ENCODE data around the gene THRB. TPM values are rescaled to one million over a fixed set of nuclear protein-coding genes. Genes with fewer than 3 reads are reported as not detected.
A peak's percentile ranks its signal among the peaks of the same experiment; 100 is the strongest.

The THRB gene
- total and polyA plus RNA-seq, 9 of the 15 experiments (the other 6 are each of a cell fraction or from before 2014, with no cell fraction given): 1.7 to 14.9 (median 6.9) TPM

DNA sequence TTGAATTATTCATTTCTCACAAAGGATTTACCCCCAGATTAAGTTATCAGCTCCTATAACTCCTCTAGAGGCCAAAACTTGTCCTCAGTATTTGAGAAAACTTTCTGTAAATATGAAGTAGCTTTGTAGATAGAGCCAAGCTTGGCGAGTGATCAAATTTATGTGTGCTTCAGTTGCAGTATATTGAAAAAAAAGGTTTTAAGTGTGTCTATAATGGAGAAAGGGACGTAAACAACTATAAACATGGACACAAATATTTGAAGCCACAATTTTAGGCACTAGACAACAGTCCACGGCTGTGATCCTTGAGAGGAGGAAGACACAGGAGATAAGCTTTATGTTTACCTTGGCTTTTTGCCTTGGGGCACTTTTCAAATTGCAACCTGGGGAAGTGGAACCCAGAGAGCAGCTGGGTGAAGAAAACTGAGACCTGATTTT lies 118.7 kb downstream of the THRB start (continued):
- TF ChIP-seq, protein P1, sequence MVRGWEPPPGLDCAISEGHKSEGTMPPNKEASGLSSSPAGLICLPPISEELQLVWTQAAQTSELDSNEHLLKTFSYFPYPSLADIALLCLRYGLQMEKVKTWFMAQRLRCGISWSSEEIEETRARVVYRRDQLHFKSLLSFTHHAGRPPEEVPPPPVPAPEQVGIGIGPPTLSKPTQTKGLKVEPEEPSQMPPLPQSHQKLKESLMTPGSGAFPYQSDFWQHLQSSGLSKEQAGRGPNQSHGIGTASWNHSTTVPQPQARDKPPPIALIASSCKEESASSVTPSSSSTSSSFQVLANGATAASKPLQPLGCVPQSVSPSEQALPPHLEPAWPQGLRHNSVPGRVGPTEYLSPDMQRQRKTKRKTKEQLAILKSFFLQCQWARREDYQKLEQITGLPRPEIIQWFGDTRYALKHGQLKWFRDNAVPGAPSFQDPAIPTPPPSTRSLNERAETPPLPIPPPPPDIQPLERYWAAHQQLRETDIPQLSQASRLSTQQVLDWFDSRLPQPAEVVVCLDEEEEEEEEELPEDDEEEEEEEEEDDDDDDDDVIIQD (CRISPR knock-in tag; IDR thresholded peaks at IDR 0.05): no peak
- TF ChIP-seq FOXA1 (IDR thresholded peaks at IDR 0.05; ENCODE audit: borderline replicate concordance) (no peak), GATAD2A (IDR thresholded peaks at IDR 0.05) (no peak), ELF2 (CRISPR knock-in tag; IDR thresholded peaks at IDR 0.05) (no peak), ZNF324 (CRISPR knock-in tag; IDR thresholded peaks at IDR 0.05) (no peak), NELFE (IDR thresholded peaks at IDR 0.05; ENCODE audit: insufficient read depth, insufficient read length) (no peak), TARDBP (IDR thresholded peaks at IDR 0.05) (no peak), ZNF143 (CRISPR knock-in tag; IDR thresholded peaks at IDR 0.05) (no peak), CBX5 (IDR thresholded peaks at IDR 0.05; ENCODE audit: borderline replicate concordance, low read depth) (no peak), EZH2 (IDR thresholded peaks at IDR 0.05; ENCODE audit: borderline replicate concordance, low read depth, low read length) (no peak), ZNF24 (IDR thresholded peaks at IDR 0.05) (no peak), ZNF311 (CRISPR knock-in tag; IDR thresholded peaks at IDR 0.05) (no peak), PRMT5 (CRISPR knock-in tag; IDR thresholded peaks at IDR 0.05) (no peak), NFE2L1 (tag; IDR thresholded peaks at IDR 0.05; ENCODE audit: borderline replicate concordance, low read depth) (no peak), CTBP1 (IDR thresholded peaks at IDR 0.05; ENCODE audit: borderline replicate concordance) (peak; percentile 52; the same call in 1 of the 2 replicates), LCOR (CRISPR knock-in tag; IDR thresholded peaks at IDR 0.05) (0 out of 2 replicates have a peak, but pooled peaks have one; percentile 46), ZNF282 (CRISPR knock-in tag; IDR thresholded peaks at IDR 0.05) (no peak)
- TF ChIP-seq, protein P2, sequence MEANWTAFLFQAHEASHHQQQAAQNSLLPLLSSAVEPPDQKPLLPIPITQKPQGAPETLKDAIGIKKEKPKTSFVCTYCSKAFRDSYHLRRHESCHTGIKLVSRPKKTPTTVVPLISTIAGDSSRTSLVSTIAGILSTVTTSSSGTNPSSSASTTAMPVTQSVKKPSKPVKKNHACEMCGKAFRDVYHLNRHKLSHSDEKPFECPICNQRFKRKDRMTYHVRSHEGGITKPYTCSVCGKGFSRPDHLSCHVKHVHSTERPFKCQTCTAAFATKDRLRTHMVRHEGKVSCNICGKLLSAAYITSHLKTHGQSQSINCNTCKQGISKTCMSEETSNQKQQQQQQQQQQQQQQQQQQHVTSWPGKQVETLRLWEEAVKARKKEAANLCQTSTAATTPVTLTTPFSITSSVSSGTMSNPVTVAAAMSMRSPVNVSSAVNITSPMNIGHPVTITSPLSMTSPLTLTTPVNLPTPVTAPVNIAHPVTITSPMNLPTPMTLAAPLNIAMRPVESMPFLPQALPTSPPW (CRISPR knock-in tag; IDR thresholded peaks at IDR 0.05): no peak
- TF ChIP-seq, protein P3, sequence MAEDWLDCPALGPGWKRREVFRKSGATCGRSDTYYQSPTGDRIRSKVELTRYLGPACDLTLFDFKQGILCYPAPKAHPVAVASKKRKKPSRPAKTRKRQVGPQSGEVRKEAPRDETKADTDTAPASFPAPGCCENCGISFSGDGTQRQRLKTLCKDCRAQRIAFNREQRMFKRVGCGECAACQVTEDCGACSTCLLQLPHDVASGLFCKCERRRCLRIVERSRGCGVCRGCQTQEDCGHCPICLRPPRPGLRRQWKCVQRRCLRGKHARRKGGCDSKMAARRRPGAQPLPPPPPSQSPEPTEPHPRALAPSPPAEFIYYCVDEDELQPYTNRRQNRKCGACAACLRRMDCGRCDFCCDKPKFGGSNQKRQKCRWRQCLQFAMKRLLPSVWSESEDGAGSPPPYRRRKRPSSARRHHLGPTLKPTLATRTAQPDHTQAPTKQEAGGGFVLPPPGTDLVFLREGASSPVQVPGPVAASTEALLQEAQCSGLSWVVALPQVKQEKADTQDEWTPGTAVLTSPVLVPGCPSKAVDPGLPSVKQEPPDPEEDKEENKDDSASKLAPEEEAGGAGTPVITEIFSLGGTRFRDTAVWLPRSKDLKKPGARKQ (CRISPR knock-in tag; IDR thresholded peaks at IDR 0.05): no peak
- TF ChIP-seq, protein P4, sequence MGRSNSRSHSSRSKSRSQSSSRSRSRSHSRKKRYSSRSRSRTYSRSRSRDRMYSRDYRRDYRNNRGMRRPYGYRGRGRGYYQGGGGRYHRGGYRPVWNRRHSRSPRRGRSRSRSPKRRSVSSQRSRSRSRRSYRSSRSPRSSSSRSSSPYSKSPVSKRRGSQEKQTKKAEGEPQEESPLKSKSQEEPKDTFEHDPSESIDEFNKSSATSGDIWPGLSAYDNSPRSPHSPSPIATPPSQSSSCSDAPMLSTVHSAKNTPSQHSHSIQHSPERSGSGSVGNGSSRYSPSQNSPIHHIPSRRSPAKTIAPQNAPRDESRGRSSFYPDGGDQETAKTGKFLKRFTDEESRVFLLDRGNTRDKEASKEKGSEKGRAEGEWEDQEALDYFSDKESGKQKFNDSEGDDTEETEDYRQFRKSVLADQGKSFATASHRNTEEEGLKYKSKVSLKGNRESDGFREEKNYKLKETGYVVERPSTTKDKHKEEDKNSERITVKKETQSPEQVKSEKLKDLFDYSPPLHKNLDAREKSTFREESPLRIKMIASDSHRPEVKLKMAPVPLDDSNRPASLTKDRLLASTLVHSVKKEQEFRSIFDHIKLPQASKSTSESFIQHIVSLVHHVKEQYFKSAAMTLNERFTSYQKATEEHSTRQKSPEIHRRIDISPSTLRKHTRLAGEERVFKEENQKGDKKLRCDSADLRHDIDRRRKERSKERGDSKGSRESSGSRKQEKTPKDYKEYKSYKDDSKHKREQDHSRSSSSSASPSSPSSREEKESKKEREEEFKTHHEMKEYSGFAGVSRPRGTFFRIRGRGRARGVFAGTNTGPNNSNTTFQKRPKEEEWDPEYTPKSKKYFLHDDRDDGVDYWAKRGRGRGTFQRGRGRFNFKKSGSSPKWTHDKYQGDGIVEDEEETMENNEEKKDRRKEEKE (IDR thresholded peaks at IDR 0.05; ENCODE audit: borderline replicate concordance in 1 of 2, control insufficient read depth in 1 of 2, low read depth in 2 of 2, low read length in 1 of 2): no peak
- TF ChIP-seq, protein P5, sequence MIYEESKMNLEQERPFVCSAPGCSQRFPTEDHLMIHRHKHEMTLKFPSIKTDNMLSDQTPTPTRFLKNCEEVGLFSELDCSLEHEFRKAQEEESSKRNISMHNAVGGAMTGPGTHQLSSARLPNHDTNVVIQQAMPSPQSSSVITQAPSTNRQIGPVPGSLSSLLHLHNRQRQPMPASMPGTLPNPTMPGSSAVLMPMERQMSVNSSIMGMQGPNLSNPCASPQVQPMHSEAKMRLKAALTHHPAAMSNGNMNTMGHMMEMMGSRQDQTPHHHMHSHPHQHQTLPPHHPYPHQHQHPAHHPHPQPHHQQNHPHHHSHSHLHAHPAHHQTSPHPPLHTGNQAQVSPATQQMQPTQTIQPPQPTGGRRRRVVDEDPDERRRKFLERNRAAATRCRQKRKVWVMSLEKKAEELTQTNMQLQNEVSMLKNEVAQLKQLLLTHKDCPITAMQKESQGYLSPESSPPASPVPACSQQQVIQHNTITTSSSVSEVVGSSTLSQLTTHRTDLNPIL (CRISPR knock-in tag; IDR thresholded peaks at IDR 0.05): no peak

Data from K562 (cell line).